T-helper 1 cell treated with Interleukin-12 subunit alpha and Interleukin-12 subunit beta and Interleukin-4 antibody, amounts not matched to agents 30 μg/mL and 1 μg/mL, for 36 hours (primary cell): ENCODE data around the gene GKN1.

ENCODE experiments used
- H3K27ac Mint-ChIP-seq: one replicate; pipeline ENCODE4 v1.8.0; 2021; ENCODE audit warnings: mild to moderate bottlenecking, mixed read lengths
- H3K27me3 Mint-ChIP-seq: one replicate; pipeline ENCODE4 v1.8.0; 2021; ENCODE audit warnings: low read depth, mixed read lengths
- H3K36me3 Mint-ChIP-seq: one replicate; pipeline ENCODE4 v1.8.0; 2021; ENCODE audit warnings: low read depth, mixed read lengths
- H3K4me1 Mint-ChIP-seq: one replicate; pipeline ENCODE4 v1.8.0; 2021; ENCODE audit warnings: low read depth, mixed read lengths
- H3K4me3 Mint-ChIP-seq: one replicate; pipeline ENCODE4 v1.8.0; 2021; ENCODE audit warnings: mild to moderate bottlenecking, moderate library complexity, mixed read lengths
- H3K9me3 Mint-ChIP-seq: one replicate; pipeline ENCODE4 v1.8.0; 2021; ENCODE audit warnings: mixed read lengths

GKN1 gene

GRCh38 chr2:69007603-69008002 is 33.2 kb downstream of the GKN1 start:
- Mint-ChIP-seq H3K4me3 (no peak overlapping the region), H3K9me3 (no peaks in the 10 kb centered on the region), H3K4me1 (peaks cover 3% of the 10 kb centered on the region), H3K27me3 (peaks cover 60% of the 10 kb centered on the region), H3K36me3 (no peaks in the 10 kb centered on the region), H3K27ac (no peak overlapping the region)

GRCh38 chr2:69010437-69011194 is 36.2 kb downstream of the GKN1 start:
- Mint-ChIP-seq H3K36me3 (no peaks in the 10 kb centered on the region), H3K4me1 (peaks cover 12% of the 10 kb centered on the region), H3K4me3 (no peak overlapping the region), H3K9me3 (no peaks in the 10 kb centered on the region), H3K27me3 (peaks cover 76% of the 10 kb centered on the region), H3K27ac (no peak overlapping the region)

- H3K9me3 Mint-ChIP-seq = no peaks in the 10 kb centered on the region
- H3K27me3 Mint-ChIP-seq = peaks cover 76% of the 10 kb centered on the region
- peak overlapping the region; percentile 22 for H3K27ac Mint-ChIP-seq
- peaks cover 12% of the 10 kb centered on the region for H3K4me1 Mint-ChIP-seq
- H3K4me3 Mint-ChIP-seq = no peak overlapping the region
- H3K36me3 Mint-ChIP-seq = no peaks in the 10 kb centered on the region
Observed at GRCh38 chr2:69011611-69012157, 37.2 kb downstream of the GKN1 start.

GRCh38 chr2:69012310-69013141 is 38.1 kb downstream of the GKN1 start:
- Mint-ChIP-seq H3K27ac (peak overlapping the region; percentile 3), H3K9me3 (no peaks in the 10 kb centered on the region), H3K4me1 (peaks cover 12% of the 10 kb centered on the region)

GRCh38 chr2:69013142-69013839 is 38.9 kb downstream of the GKN1 start, which contains the start of gene ANTXR1:
TSS of gene ANTXR1 (plus strand) at chr2:69013179. CDS start at chr2:69013500, 321 bp downstream.
- Mint-ChIP-seq H3K27me3 (peaks cover 86% of the 10 kb centered on the region), H3K9me3 (no peaks in the 10 kb centered on the region), H3K4me3 (peak within 1 kb of the TSS; percentile 70), H3K27ac (peak within 1 kb of the TSS; percentile 22), H3K4me1 (peaks cover 12% of the 10 kb centered on the region), H3K36me3 (no peaks in the 10 kb centered on the region)

More at GRCh38 chr2:69012310-69013141, 38.1 kb downstream of the GKN1 start:
- Mint-ChIP-seq H3K36me3 (no peaks in the 10 kb centered on the region), H3K27me3 (peaks cover 83% of the 10 kb centered on the region), H3K4me3 (peak overlapping the region; percentile 70)

GRCh38 chr2:69013840-69014821 is 39.7 kb downstream of the GKN1 start:
- Mint-ChIP-seq H3K9me3 (no peaks in the 10 kb centered on the region), H3K27me3 (peaks cover 84% of the 10 kb centered on the region), H3K27ac (no peak overlapping the region), H3K4me3 (peak overlapping the region; percentile 18), H3K36me3 (no peaks in the 10 kb centered on the region), H3K4me1 (peaks cover 12% of the 10 kb centered on the region)

GRCh38 chr2:69017080-69017479 is 42.6 kb downstream of the GKN1 start:
- Mint-ChIP-seq H3K4me1 (peaks cover 12% of the 10 kb centered on the region), H3K9me3 (no peaks in the 10 kb centered on the region), H3K27ac (no peak overlapping the region), H3K27me3 (peaks cover 78% of the 10 kb centered on the region), H3K4me3 (no peak overlapping the region), H3K36me3 (no peaks in the 10 kb centered on the region)

GRCh38 chr2:69017835-69018234 is 43.4 kb downstream of the GKN1 start:
- H3K27me3 Mint-ChIP-seq = peaks cover 71% of the 10 kb centered on the region
- no peak overlapping the region for H3K27ac Mint-ChIP-seq

GRCh38 chr2:69018678-69019095 is 44.3 kb downstream of the GKN1 start:
- Mint-ChIP-seq H3K4me3 (no peak overlapping the region), H3K4me1 (peaks cover 6% of the 10 kb centered on the region), H3K27ac (no peak overlapping the region), H3K27me3 (peaks cover 66% of the 10 kb centered on the region), H3K36me3 (no peaks in the 10 kb centered on the region), H3K9me3 (no peaks in the 10 kb centered on the region)

More at GRCh38 chr2:69017835-69018234, 43.4 kb downstream of the GKN1 start:
- no peaks in the 10 kb centered on the region for H3K9me3 Mint-ChIP-seq
- H3K4me1 Mint-ChIP-seq = peaks cover 6% of the 10 kb centered on the region
- no peaks in the 10 kb centered on the region for H3K36me3 Mint-ChIP-seq
- H3K4me3 Mint-ChIP-seq = no peak overlapping the region

- H3K4me1 Mint-ChIP-seq = no peaks in the 10 kb centered on the region
- H3K27ac Mint-ChIP-seq = no peak overlapping the region
- no peaks in the 10 kb centered on the region for H3K36me3 Mint-ChIP-seq
- no peaks in the 10 kb centered on the region for H3K9me3 Mint-ChIP-seq
- H3K27me3 Mint-ChIP-seq = peaks cover 46% of the 10 kb centered on the region
- no peak overlapping the region for H3K4me3 Mint-ChIP-seq
Observed at GRCh38 chr2:69020496-69021426, 46.3 kb downstream of the GKN1 start.

GRCh38 chr2:69021727-69022126 is 47.3 kb downstream of the GKN1 start:
- H3K9me3 Mint-ChIP-seq = no peaks in the 10 kb centered on the region
- H3K27me3 Mint-ChIP-seq = peaks cover 43% of the 10 kb centered on the region
- no peaks in the 10 kb centered on the region for H3K4me1 Mint-ChIP-seq
- H3K4me3 Mint-ChIP-seq = no peak overlapping the region
- no peak overlapping the region for H3K27ac Mint-ChIP-seq
- H3K36me3 Mint-ChIP-seq = no peaks in the 10 kb centered on the region

- H3K27me3 Mint-ChIP-seq = peaks cover 42% of the 10 kb centered on the region
Observed at GRCh38 chr2:69022548-69022947, 48.1 kb downstream of the GKN1 start.

More at GRCh38 chr2:69022548-69022947, 48.1 kb downstream of the GKN1 start:
- Mint-ChIP-seq H3K9me3 (no peaks in the 10 kb centered on the region), H3K4me3 (no peak overlapping the region), H3K4me1 (no peaks in the 10 kb centered on the region), H3K36me3 (no peaks in the 10 kb centered on the region), H3K27ac (no peak overlapping the region)
